DND-41 (cell line): ENCODE data around the gene MRS2.

Experiments used
- ATAC-seq: fragments of 200-7000 bp; cut with Tn5 transposase; 3 replicates; pipeline ENCODE4 v1.9.1; 2021; ENCODE audit warnings: low read depth; ENCODE audit not compliant: insufficient read depth
- DNase-seq: peaks from one replicate; pipeline ENCODE4 v3.0.0-alpha.2; 2020
- H2AFZ ChIP-seq: 2 replicates; pipeline ENCODE4 v1.6.0; 2012; ENCODE audit warnings: low read depth, low read length
- H3K27ac ChIP-seq: 2 replicates; pipeline ENCODE4 v1.5.1; 2012; ENCODE audit warnings: low read length, inconsistent platforms
- H3K27me3 ChIP-seq: fragments of 200-600 bp; sonication (generic); 2 replicates; pipeline ENCODE4 v1.6.0; 2012; ENCODE audit warnings: low read length, mild to moderate bottlenecking, inconsistent platforms; ENCODE audit not compliant: insufficient read depth, poor library complexity
- H3K36me3 ChIP-seq: 2 replicates; pipeline ENCODE4 v1.5.1; 2012; ENCODE audit warnings: low read length, inconsistent platforms; ENCODE audit not compliant: insufficient read depth
- H3K4me1 ChIP-seq: 2 replicates; pipeline ENCODE4 v1.5.1; 2012; ENCODE audit warnings: mild to moderate bottlenecking, low read length; ENCODE audit not compliant: insufficient read depth
- H3K4me2 ChIP-seq: 2 replicates; pipeline ENCODE4 v1.6.0; 2012; ENCODE audit warnings: mild to moderate bottlenecking, moderate library complexity, low read length, inconsistent platforms; ENCODE audit not compliant: insufficient read depth
- H3K4me3 ChIP-seq, 2 experiments: fragments of 200-600 bp in 1 of 2; shearing (Covaris generic) in 1 of 2; 2 replicates each; pipeline ENCODE4 v1.5.1; 2012 to 2016; ENCODE audit warnings: inconsistent platforms in 2 of 2, low read length in 2 of 2, mild to moderate bottlenecking in 2 of 2, low read depth in 1 of 2, moderate library complexity in 1 of 2
- H3K79me2 ChIP-seq: 2 replicates; pipeline ENCODE4 v1.6.0; 2012; ENCODE audit warnings: low read length, inconsistent platforms; ENCODE audit not compliant: insufficient read depth
- H3K9ac ChIP-seq: 2 replicates; pipeline ENCODE4 v1.6.0; 2012; ENCODE audit warnings: low read depth, mild to moderate bottlenecking, inconsistent platforms, low read length, moderate library complexity
- H3K9me3 ChIP-seq: 2 replicates; pipeline ENCODE4 v1.5.1; 2012; ENCODE audit warnings: low read length, moderate library complexity, mild to moderate bottlenecking, inconsistent platforms; ENCODE audit not compliant: insufficient read depth, severe bottlenecking
- H4K20me1 ChIP-seq: 2 replicates; pipeline ENCODE4 v1.6.0; 2012; ENCODE audit warnings: low read length; ENCODE audit not compliant: insufficient read depth
- CTCF ChIP-seq: IDR thresholded peaks from 2 replicates; pipeline ENCODE4 v1.5.1; 2012; ENCODE audit warnings: borderline replicate concordance, low read length, moderate library complexity, mild to moderate bottlenecking; ENCODE audit not compliant: poor library complexity, severe bottlenecking; ENCODE audit errors: extremely low read depth
- EZH2 ChIP-seq: IDR thresholded peaks from 3 replicates; pipeline ENCODE4 v1.6.1; 2012; ENCODE audit warnings: borderline replicate concordance, low read depth, mild to moderate bottlenecking, moderate library complexity, low read length, inconsistent platforms; ENCODE audit not compliant: severe bottlenecking

The MRS2 gene

GRCh38 chr6:24448828-24449525, 46.2 kb downstream of the MRS2 start:
- Histone ChIP-seq H3K36me3 (no peaks in the 10 kb centered on the region), H3K4me3 (no peak overlapping the region), H3K4me1 (peaks cover 8% of the 10 kb centered on the region), H3K27ac (no peak overlapping the region), H3K4me2 (no peak overlapping the region), H4K20me1 (no peaks in the 10 kb centered on the region), H3K9ac (no peak overlapping the region), H3K79me2 (no peaks in the 10 kb centered on the region), H2AFZ (no peak overlapping the region), H3K27me3 (no peaks in the 10 kb centered on the region), H3K9me3 (no peaks in the 10 kb centered on the region)
- DNase-seq = no peak
- no peak for TF ChIP-seq EZH2
- TF ChIP-seq CTCF = no peak
- ATAC-seq = no peak

DNA sequence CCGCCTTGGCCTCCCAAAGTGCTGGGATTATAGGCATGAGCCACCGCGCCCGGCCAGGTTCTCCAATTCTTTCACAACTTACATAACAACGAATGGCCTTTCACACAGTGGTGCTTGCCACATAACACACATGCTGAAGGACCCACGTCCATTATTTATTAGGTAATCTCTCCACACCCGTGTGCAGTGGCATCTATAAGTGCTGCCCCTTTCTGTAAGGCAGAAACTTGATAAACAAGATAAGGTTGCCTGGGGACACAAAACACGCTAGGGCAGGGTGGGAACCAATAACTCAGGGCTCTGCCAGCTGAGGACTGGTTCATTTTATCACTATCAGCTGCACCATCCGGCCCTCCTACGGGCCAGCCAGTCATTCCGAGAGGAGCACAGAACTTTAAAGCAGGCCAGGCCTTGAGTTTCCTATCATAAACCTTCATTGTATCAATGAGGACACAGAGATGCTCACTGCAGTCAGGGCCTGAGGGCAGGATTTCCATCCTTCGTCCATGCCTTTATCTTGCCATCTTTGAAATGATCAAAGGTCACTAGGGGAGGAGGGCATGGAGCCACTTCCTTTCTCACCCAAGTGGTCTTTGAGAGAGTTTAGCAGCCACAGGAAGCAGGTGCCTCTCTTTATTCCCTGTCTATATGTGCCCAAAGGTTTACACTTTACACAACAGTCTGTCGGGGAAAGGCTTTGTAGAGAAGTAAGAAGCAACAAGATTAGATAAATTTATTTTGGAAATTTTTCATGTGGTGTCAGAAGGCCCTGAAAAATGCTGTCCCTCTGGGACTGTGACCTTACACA, 49.0 kb downstream of the MRS2 start:
- Histone ChIP-seq H3K27ac (no peak overlapping the region), H3K4me2 (no peak overlapping the region), H3K4me3 (no peak overlapping the region), H2AFZ (no peak overlapping the region), H3K79me2 (no peaks in the 10 kb centered on the region), H3K27me3 (no peaks in the 10 kb centered on the region), H3K4me1 (peaks cover 8% of the 10 kb centered on the region), H3K9me3 (no peaks in the 10 kb centered on the region), H3K36me3 (no peaks in the 10 kb centered on the region), H4K20me1 (no peaks in the 10 kb centered on the region), H3K9ac (no peak overlapping the region)
- TF ChIP-seq EZH2 (no peak), CTCF (no peak)
- ATAC-seq (peak; percentile 58; the same call in 2 of the 3 replicates), DNase-seq (peak; percentile 13)

DNA sequence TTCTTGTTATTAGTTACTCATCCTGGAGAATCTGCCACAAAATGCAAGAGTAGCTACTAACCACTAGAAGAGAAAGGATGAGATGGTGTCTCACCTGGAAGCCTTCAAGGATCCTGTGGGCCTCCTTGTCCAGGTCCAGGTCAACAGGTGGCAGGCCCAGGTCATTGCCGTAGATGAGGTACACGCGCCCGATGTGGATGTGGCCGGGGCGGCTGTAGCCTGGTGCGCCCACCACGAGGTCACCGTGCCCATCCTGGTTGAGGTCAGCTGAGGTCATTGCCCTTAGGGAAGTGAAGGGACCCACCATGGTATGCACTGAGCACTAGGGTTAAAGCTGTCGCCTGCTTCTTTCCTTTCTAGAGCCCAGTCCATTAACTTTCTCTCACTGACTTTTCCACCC, 51.2 kb downstream of the MRS2 start:
- H3K9ac ChIP-seq = no peak overlapping the region
- ATAC-seq (no peak), DNase-seq (no peak)
- no peaks in the 10 kb centered on the region for H3K9me3 ChIP-seq
- no peaks in the 10 kb centered on the region for H3K27me3 ChIP-seq
- no peak overlapping the region for H3K27ac ChIP-seq
- no peaks in the 10 kb centered on the region for H4K20me1 ChIP-seq
- no peaks in the 10 kb centered on the region for H3K79me2 ChIP-seq
- no peaks in the 10 kb centered on the region for H3K36me3 ChIP-seq
- TF ChIP-seq CTCF (no peak), EZH2 (no peak)
- no peak overlapping the region for H3K4me2 ChIP-seq
- H2AFZ ChIP-seq = no peak overlapping the region
- peaks cover 8% of the 10 kb centered on the region for H3K4me1 ChIP-seq
- no peak overlapping the region for H3K4me3 ChIP-seq
